ENCODE data around the gene FYCO1.

GRCh38 chr3:45911511-45912226 lies 84.0 kb downstream of the FYCO1 start:
- TF ChIP-seq GATA2 (IDR thresholded peaks at IDR 0.05; ENCODE audit: low read depth, low read length) (no peak), GATA3 (IDR thresholded peaks at IDR 0.05; ENCODE audit: low read depth, low read length) (no peak)
